Testis (tissue), 3 donors: Measurements from ENCODE around the gene HPS6. TPM values are rescaled to one million over a fixed set of nuclear protein-coding genes. Genes with fewer than 3 reads are reported as not detected.

ENCODE experiments used
- DNase-seq: peaks from one replicate; pipeline ENCODE4 v3.0.0-alpha.2; 2019
- H3K27ac ChIP-seq, 2 donors: fragments of 200-600 bp; sonication (generic); one replicate each; pipeline ENCODE4 v1.5.1; 2019
- H3K27me3 ChIP-seq: fragments of 200-600 bp; sonication (generic); one replicate; pipeline ENCODE4 v1.5.1; 2019
- H3K36me3 ChIP-seq: fragments of 200-600 bp; sonication (generic); one replicate; pipeline ENCODE4 v1.5.1; 2017; ENCODE audit warnings: low read depth; ENCODE audit errors: missing control alignments
- H3K4me1 ChIP-seq: fragments of 200-600 bp; sonication (generic); one replicate; pipeline ENCODE4 v1.5.1; 2019
- H3K4me3 ChIP-seq, 2 donors: fragments of 200-600 bp; sonication (generic); one replicate each; pipeline ENCODE4 v1.5.1; 2017 to 2019
- H3K9me3 ChIP-seq: fragments of 200-600 bp; sonication (generic); one replicate; pipeline ENCODE4 v1.5.1; 2017
- POLR2A ChIP-seq: fragments of 450-650 bp; IDR thresholded peaks from one replicate; pipeline ENCODE4 v1.6.1; 2017; ENCODE audit warnings: antibody characterized with exemption, mild to moderate bottlenecking, moderate library complexity
- WGBS, 2 donors: methylation state at CpG; one replicate each; pipeline ENCODE4 v1.1.5; 2018; 5-methylcytosine and 5-hydroxymethylcytosine counted together
- intact Hi-C: fragments of 100-400 bp; cut with DNase I; formaldehyde crosslinking; loops from one replicate; pipeline ENCODE4 v1.15.1; 2023; ENCODE audit warnings: low total_unique reads
- polyA plus RNA-seq: library from polyadenylated mRNA; stranded (reverse); fragments of 350-450 nt; fragmentation: Illumina TruSeq; extraction: RNeasy Lipid Tissue Mini Kit (QIAGEN cat#74804); gene quantifications from one replicate; pipeline ENCODE4 v1.2.3, GENCODE V29; 2014; ENCODE audit warnings: low read depth, low replicate concordance; ENCODE audit not compliant: insufficient read depth
- total RNA-seq, 2 donors: library from RNA; depleted of rRNA; stranded (reverse); fragments of >200 nt; gene quantifications; one replicate each; pipeline ENCODE4 v1.2.3, GENCODE V29; 2016
- TF ChIP-seq, protein P1 (sequence below), 3 experiments: fragments of 450-650 bp in 2 of 3; fragments of 200-600 bp in 1 of 3; sonication (generic) in 1 of 3; IDR thresholded peaks; one replicate each; pipeline ENCODE4 v1.5.1; 2016 to 2019; ENCODE audit warnings: antibody characterized with exemption in 3 of 3, mild to moderate bottlenecking in 2 of 3, moderate library complexity in 1 of 3

Gene HPS6
- total and polyA plus RNA-seq, 3 donors from 2014 or later, result 9.7 to 23.2 (median 19.6) TPM

DNA sequence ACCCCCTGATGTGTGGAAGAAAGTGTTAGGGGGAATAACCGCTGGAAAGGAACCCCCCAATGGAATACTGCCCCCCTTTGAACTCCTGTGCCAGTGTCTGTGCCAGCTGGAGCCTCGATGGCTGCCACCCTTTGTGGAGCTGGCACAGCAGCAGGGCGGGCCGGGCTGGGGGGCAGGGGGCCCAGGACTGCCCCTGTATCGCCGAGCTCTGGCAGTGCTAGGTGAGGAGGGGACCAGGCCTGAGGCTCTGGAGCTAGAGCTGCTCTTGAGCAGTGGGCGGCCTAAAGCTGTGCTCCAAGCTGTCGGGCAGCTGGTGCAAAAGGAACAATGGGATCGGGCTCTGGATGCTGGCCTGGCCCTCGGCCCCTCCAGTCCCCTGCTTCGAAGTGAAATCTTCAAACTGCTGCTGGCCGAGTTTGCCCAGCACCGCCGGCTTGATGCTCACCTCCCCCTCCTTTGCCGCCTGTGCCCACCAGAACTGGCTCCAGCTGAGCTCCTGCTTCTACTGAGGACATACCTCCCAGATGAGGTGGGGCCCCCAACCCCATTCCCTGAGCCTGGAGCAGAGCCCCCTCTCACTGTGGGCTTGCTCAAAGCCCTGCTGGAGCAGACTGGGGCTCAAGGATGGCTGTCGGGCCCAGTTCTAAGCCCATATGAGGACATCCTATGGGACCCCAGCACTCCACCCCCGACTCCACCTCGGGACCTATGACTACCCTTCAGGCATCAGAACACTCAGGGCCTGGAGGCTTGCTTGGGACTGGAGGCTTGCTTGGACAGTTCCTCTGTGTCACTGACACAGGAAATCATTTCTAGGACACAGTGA is 2.2 kb downstream of the HPS6 start:
- H3K27me3 ChIP-seq, result no peaks in the 10 kb centered on the region
- H3K4me1 ChIP-seq, result peaks cover 10% of the 10 kb centered on the region
- H3K9me3 ChIP-seq, result no peaks in the 10 kb centered on the region
- DNase-seq, result no peak
- H3K36me3 ChIP-seq, result no peaks in the 10 kb centered on the region
- 83 to 85% methylated on average over 9 to 18 of the region's 18 CpGs for WGBS, 2 donors
- intact Hi-C loops, result no loop called here
- H3K4me3 ChIP-seq, result no peak overlapping the region
- H3K27ac ChIP-seq, result no peak overlapping the region
- TF ChIP-seq POLR2A, result no peak
- TF ChIP-seq, protein P1, sequence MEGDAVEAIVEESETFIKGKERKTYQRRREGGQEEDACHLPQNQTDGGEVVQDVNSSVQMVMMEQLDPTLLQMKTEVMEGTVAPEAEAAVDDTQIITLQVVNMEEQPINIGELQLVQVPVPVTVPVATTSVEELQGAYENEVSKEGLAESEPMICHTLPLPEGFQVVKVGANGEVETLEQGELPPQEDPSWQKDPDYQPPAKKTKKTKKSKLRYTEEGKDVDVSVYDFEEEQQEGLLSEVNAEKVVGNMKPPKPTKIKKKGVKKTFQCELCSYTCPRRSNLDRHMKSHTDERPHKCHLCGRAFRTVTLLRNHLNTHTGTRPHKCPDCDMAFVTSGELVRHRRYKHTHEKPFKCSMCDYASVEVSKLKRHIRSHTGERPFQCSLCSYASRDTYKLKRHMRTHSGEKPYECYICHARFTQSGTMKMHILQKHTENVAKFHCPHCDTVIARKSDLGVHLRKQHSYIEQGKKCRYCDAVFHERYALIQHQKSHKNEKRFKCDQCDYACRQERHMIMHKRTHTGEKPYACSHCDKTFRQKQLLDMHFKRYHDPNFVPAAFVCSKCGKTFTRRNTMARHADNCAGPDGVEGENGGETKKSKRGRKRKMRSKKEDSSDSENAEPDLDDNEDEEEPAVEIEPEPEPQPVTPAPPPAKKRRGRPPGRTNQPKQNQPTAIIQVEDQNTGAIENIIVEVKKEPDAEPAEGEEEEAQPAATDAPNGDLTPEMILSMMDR (IDR thresholded peaks at IDR 0.05), result no peak

DNA sequence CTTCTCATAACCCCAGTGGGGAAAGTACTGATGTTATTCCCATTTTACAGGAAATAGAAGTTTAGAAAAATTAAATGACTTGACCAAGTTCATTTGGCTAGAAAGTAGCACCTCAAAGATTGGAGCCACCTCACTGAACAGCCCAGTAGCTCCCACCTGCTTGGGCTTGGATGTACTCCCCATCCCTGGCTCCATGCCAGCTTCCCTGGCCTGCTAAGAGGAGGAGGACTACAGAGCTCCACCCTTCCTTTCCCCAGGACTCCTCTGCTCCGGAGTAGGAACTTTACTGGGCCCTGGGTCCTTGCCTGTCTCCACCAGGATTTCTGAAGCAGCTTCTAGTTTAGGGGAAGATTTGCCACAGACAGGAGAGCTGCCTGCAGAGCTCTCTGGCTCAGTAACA is 3.1 kb downstream of the HPS6 start:
- Histone ChIP-seq H3K4me3 (no peak overlapping the region), H3K9me3 (no peaks in the 10 kb centered on the region), H3K27ac (no peak overlapping the region), H3K4me1 (peaks cover 10% of the 10 kb centered on the region), H3K27me3 (no peaks in the 10 kb centered on the region), H3K36me3 (no peaks in the 10 kb centered on the region)
- no peak for DNase-seq
- WGBS, 2 donors, result 11 to 57% methylated on average over 1 of the region's 1 CpG
- intact Hi-C loops, result no loop called here
- TF ChIP-seq POLR2A, result no peak
- TF ChIP-seq, protein P1 (IDR thresholded peaks at IDR 0.05), result no peak

DNA sequence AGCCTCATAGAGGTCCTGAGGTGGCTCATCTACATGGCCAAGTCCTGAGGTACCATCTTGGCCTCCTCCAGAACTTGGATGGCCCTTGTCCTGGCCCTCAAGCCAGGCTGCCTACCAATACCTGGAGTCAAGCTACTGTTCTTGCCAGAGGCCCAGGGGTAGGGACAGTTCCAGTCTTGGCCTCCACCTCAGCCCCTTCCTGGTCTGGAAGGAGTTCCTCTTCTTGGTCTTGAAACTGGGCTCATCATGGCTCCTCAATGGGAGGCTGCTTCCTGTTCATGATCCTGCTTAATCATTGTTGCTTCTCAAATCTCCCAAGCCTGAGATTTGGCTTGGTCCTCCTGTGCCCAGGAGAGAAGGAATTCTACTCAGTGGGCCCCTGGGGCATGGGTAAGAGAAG is 3.9 kb downstream of the HPS6 start:
- DNase-seq, result no peak
- H3K27ac ChIP-seq, result no peak overlapping the region
- no peak for TF ChIP-seq POLR2A
- TF ChIP-seq, protein P1 (IDR thresholded peaks at IDR 0.05), result no peak
- H3K4me3 ChIP-seq, result no peak overlapping the region
- H3K4me1 ChIP-seq, result peaks cover 10% of the 10 kb centered on the region
- H3K36me3 ChIP-seq, result no peaks in the 10 kb centered on the region
- no peaks in the 10 kb centered on the region for H3K9me3 ChIP-seq
- intact Hi-C loops, result no loop called here
- H3K27me3 ChIP-seq, result no peaks in the 10 kb centered on the region

DNA sequence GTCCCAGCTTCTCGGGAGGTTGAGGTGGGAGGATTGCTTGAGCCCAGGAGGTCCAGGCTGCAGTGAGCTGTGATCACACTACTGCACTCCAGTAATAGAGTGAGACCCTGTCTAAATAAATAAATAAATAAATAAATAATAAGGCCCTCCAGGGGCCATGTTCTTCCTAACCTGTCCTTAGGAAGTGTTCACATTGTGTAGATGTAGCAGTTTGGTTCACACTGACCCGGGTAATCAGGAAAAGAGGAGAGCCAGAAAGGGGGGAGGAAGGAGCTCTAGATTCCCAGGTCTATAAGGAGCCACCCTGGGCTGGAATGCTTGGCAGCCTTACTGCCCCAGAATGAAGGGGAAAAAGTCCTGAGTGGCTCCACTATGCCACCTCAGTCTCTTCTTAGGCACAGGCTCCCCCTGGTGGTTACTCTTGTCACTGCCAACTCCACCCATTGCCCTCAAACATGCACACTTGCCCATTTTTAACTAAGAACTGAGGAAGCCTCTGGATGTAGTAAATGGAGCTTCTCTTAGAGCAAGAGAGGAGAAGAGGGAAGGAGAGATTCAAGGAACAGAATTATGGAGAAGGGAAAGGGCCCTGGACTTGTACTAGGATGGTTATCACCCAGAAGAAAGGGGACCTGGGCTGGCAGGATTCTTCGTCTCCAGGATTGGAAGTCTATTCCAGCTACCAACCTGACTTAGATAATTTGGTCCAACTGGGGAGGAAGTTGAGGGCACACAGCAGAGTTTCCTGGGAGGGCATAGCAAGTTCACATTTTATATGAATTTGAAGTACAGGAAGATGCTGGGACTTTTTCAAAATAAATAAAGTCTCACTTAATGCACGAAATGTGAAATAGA is 7.8 kb downstream of the HPS6 start:
- no peaks in the 10 kb centered on the region for H3K4me1 ChIP-seq
- 83 to 88% methylated on average over 4 of the region's 4 CpGs for WGBS, 2 donors
- peak; percentile 91 for DNase-seq
- H3K9me3 ChIP-seq, result no peaks in the 10 kb centered on the region
- intact Hi-C loops, result no loop called here
- no peaks in the 10 kb centered on the region for H3K36me3 ChIP-seq
- TF ChIP-seq POLR2A, result no peak
- TF ChIP-seq, protein P1 (IDR thresholded peaks at IDR 0.05), result peak; percentile 72 to 90 (median 87)
- H3K27ac ChIP-seq, result no peak overlapping the region
- no peak overlapping the region for H3K4me3 ChIP-seq
- no peaks in the 10 kb centered on the region for H3K27me3 ChIP-seq
